ENCODE measurements around the gene TAGAP. TPM values are rescaled to one million over a fixed set of nuclear protein-coding genes. Genes with fewer than 3 reads are reported as not detected.

TAGAP gene
- total RNA-seq, 1 experiment from 2014 or later = 0.22 TPM

DNA sequence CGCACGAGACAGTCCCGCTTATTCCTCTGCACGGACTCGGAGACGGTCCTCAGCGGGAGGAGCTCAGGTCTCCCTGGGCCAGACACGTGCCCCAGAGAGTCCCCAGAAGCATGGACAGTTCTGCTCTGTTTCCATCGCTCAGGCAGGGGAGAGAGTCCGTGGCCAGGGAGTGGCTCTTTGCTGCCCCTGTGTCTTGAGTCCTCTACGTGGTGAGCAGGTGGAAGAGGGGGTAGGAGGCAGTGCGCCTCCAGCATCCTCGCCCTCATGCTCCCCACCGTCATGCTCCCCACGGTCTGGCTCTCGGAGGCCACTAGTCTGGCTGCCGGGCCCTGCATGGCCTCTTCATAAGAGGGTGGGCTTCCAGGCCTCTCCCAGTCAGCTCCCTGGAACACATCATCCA is 8.9 kb downstream of the TAGAP start (continued):
- TF ChIP-seq, protein P1, sequence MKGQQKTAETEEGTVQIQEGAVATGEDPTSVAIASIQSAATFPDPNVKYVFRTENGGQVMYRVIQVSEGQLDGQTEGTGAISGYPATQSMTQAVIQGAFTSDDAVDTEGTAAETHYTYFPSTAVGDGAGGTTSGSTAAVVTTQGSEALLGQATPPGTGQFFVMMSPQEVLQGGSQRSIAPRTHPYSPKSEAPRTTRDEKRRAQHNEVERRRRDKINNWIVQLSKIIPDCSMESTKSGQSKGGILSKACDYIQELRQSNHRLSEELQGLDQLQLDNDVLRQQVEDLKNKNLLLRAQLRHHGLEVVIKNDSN (CRISPR knock-in tag; IDR thresholded peaks at IDR 0.05) = no peak

GRCh38 chr6:159033160-159034049 is 11.4 kb downstream of the TAGAP start:
- Mint-ChIP-seq H3K36me3 (no peaks in the 10 kb centered on the region), H3K27me3 (ENCODE audit: low read depth) (no peaks in the 10 kb centered on the region), H3K9me3 (no peaks in the 10 kb centered on the region), H3K4me3 (no peak overlapping the region), H3K27ac (no peak overlapping the region), H3K4me1 (no peaks in the 10 kb centered on the region)
- DNase-seq (ENCODE audit: low spot score) (no peak), ATAC-seq (no peak)
- ChIA-PET CTCF (interaction anchor here (0.9 to 2.1 kb wide), 2 partner anchors 9 to 76 kb away, joined by 7 read pairs; no protein-coding TSS in a partner anchor), POLR2A (no interaction called here)
- TF ChIP-seq NR3C1 (CRISPR knock-in tag; conservative IDR thresholded peaks at IDR 0.05; ENCODE audit: low read depth) = no peak
- no peak for TF ChIP-seq IRF2 (CRISPR knock-in tag; IDR thresholded peaks at IDR 0.05; ENCODE audit: borderline replicate concordance, low read depth)
- 0 out of 2 replicates have a peak, but pooled peaks have one; percentile 24 for TF ChIP-seq HMGA2 (CRISPR knock-in tag; IDR thresholded peaks at IDR 0.05)
- TF ChIP-seq, protein P2, sequence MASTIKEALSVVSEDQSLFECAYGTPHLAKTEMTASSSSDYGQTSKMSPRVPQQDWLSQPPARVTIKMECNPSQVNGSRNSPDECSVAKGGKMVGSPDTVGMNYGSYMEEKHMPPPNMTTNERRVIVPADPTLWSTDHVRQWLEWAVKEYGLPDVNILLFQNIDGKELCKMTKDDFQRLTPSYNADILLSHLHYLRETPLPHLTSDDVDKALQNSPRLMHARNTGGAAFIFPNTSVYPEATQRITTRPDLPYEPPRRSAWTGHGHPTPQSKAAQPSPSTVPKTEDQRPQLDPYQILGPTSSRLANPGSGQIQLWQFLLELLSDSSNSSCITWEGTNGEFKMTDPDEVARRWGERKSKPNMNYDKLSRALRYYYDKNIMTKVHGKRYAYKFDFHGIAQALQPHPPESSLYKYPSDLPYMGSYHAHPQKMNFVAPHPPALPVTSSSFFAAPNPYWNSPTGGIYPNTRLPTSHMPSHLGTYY (CRISPR knock-in tag; IDR thresholded peaks at IDR 0.05) = no peak

DNA sequence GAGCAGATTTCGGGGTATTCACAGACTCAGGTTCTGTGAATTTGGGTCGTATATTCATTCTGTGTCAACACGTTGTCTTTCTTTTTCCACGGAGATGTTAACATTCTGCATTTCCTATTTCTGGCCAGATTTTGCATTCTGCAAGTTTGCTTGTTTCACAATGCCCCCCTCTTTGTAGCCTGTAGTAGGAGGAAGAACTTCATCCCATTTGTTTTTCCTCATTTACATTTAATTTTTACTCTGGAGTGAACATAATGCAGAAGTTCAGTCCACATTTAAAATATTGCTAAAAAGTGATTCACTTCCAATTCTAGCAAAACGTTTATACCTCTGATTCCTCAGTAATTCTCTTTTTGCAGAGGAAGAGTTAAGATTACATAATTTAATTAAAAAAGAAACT is 12.9 kb downstream of the TAGAP start:
- ATAC-seq = no peak
- Mint-ChIP-seq H3K4me3 (no peak overlapping the region), H3K4me1 (no peaks in the 10 kb centered on the region), H3K9me3 (no peaks in the 10 kb centered on the region), H3K27ac (no peak overlapping the region), H3K27me3 (ENCODE audit: low read depth) (no peaks in the 10 kb centered on the region), H3K36me3 (no peaks in the 10 kb centered on the region)
- no peak for TF ChIP-seq AFF4 (CRISPR knock-in tag; IDR thresholded peaks at IDR 0.05; ENCODE audit: borderline replicate concordance)
- TF ChIP-seq ZNF281 (CRISPR knock-in tag; IDR thresholded peaks at IDR 0.05) = no peak
- TF ChIP-seq OVOL2 (CRISPR knock-in tag; IDR thresholded peaks at IDR 0.05; ENCODE audit: borderline replicate concordance) = no peak
- TF ChIP-seq ZNF416 (CRISPR knock-in tag; IDR thresholded peaks at IDR 0.05) = no peak
- no peak for TF ChIP-seq ZNF512 (CRISPR knock-in tag; IDR thresholded peaks at IDR 0.05; ENCODE audit: borderline replicate concordance)
- no peak for TF ChIP-seq TEAD1 (CRISPR knock-in tag; IDR thresholded peaks at IDR 0.05)
- TF ChIP-seq ESRRA (CRISPR knock-in tag; IDR thresholded peaks at IDR 0.05; ENCODE audit: borderline replicate concordance) = no peak
- TF ChIP-seq ZBTB43 (CRISPR knock-in tag; IDR thresholded peaks at IDR 0.05) = no peak
- TF ChIP-seq ZNF532 (CRISPR knock-in tag; IDR thresholded peaks at IDR 0.05; ENCODE audit: borderline replicate concordance) = no peak
- TF ChIP-seq TEAD4 (CRISPR knock-in tag; IDR thresholded peaks at IDR 0.05) = no peak
- ChIA-PET CTCF (interaction anchor here (2.1 kb wide), 1 partner anchor 10 kb away, joined by 7 read pairs; no protein-coding TSS in a partner anchor), POLR2A (no interaction called here)
- no peak for DNase-seq (ENCODE audit: low spot score)

Data from WTC11 (cell line).